SIG-M5 treated with dmso at 0.1 percent for 504 hours (cell line): ENCODE measurements around the gene HOXA6.

Source experiments
- DNase-seq: peaks from one replicate; lab custom pipeline; 2025; ENCODE audit not compliant: unreplicated experiment; lab: John Stamatoyannopoulos, UW

HOXA6 gene

GRCh38 chr7:27141137-27141922 lies 6.2 kb downstream of the HOXA6 start:
- no peak for DNase-seq

GRCh38 chr7:27140126-27140857 lies 7.3 kb downstream of the HOXA6 start:
- no peak for DNase-seq

- DNase-seq = no peak
Observed at GRCh38 chr7:27139334-27140125, 8.0 kb downstream of the HOXA6 start.

GRCh38 chr7:27138985-27139333 lies 8.6 kb downstream of the HOXA6 start:
- no peak for DNase-seq

- DNase-seq = no peak
Observed at GRCh38 chr7:27138472-27138871, 9.1 kb downstream of the HOXA6 start.

GRCh38 chr7:27137640-27138315 lies 9.8 kb downstream of the HOXA6 start:
- DNase-seq = no peak

GRCh38 chr7:27134392-27134791 lies 13.2 kb downstream of the HOXA6 start:
- DNase-seq = no peak

GRCh38 chr7:27133409-27134231 lies 14.0 kb downstream of the HOXA6 start:
- DNase-seq = no peak

- DNase-seq = no peak
Observed at GRCh38 chr7:27132978-27133377, 14.6 kb downstream of the HOXA6 start.

GRCh38 chr7:27132214-27132613 lies 15.4 kb downstream of the HOXA6 start:
- DNase-seq = no peak

GRCh38 chr7:27131390-27131819 lies 16.2 kb downstream of the HOXA6 start:
- DNase-seq = no peak

GRCh38 chr7:27130540-27131389 lies 16.8 kb downstream of the HOXA6 start, which contains the start of gene HOXA4:
Gene HOXA4, minus strand, starts transcription at chr7:27130757. Its CDS starts 24 bp downstream, at chr7:27130733.
- no peak for DNase-seq

GRCh38 chr7:27129729-27130539 lies 17.6 kb downstream of the HOXA6 start:
- DNase-seq = no peak

- no peak for DNase-seq
Observed at GRCh38 chr7:27128776-27129728, 18.5 kb downstream of the HOXA6 start.

- no peak for DNase-seq
Observed at GRCh38 chr7:27128034-27128433, 19.5 kb downstream of the HOXA6 start.

- DNase-seq = no peak
Observed at GRCh38 chr7:27126596-27127327, 20.8 kb downstream of the HOXA6 start.

- no peak for DNase-seq
Observed at GRCh38 chr7:27125986-27126394, 21.6 kb downstream of the HOXA6 start.
